Measurements from ENCODE around the gene FAM193B. TPM values are rescaled to one million over a fixed set of nuclear protein-coding genes. Genes with fewer than 3 reads are reported as not detected.
"Not testable (repeated sequence)": the region's sequence is repeated elsewhere in the genome, so short reads cannot be mapped to it uniquely, and the experiment has no call there.

The FAM193B gene
- polyA plus RNA-seq, 1 donor, result 49.7 TPM

- no peak for DNase-seq (ENCODE audit: low read depth)
Measured at GRCh38 chr5:177486256-177486655, 68.1 kb downstream of the FAM193B start.

- not testable (repeated sequence) for DNase-seq (ENCODE audit: low read depth)
Measured at GRCh38 chr5:177485753-177486152, 68.6 kb downstream of the FAM193B start.

- DNase-seq (ENCODE audit: low read depth), result no peak
Measured at GRCh38 chr5:177484902-177485549, 69.3 kb downstream of the FAM193B start.

- DNase-seq (ENCODE audit: low read depth), result no peak
Measured at GRCh38 chr5:177483994-177484901, 70.1 kb downstream of the FAM193B start.

- no peak for DNase-seq (ENCODE audit: low read depth)
Measured at GRCh38 chr5:177483042-177483441, 71.3 kb downstream of the FAM193B start.

- no peak for DNase-seq (ENCODE audit: low read depth)
Measured at GRCh38 chr5:177482359-177482795, 72.0 kb downstream of the FAM193B start.

- DNase-seq (ENCODE audit: low read depth), result no peak
Measured at GRCh38 chr5:177479774-177480173, 74.6 kb downstream of the FAM193B start.

- no peak for DNase-seq (ENCODE audit: low read depth)
Measured at GRCh38 chr5:177478711-177479646, 75.4 kb downstream of the FAM193B start.

GRCh38 chr5:177477701-177478477, 76.5 kb downstream of the FAM193B start:
- no peak for DNase-seq (ENCODE audit: low read depth)

- no peak for DNase-seq (ENCODE audit: low read depth)
Measured at GRCh38 chr5:177476531-177477233, 77.7 kb downstream of the FAM193B start.

GRCh38 chr5:177475563-177476427, 78.6 kb downstream of the FAM193B start:
- no peak for DNase-seq (ENCODE audit: low read depth)

- no peak for DNase-seq (ENCODE audit: low read depth)
Measured at GRCh38 chr5:177474846-177475562, 79.4 kb downstream of the FAM193B start.

GRCh38 chr5:177474002-177474476, 80.3 kb downstream of the FAM193B start:
- no peak for DNase-seq (ENCODE audit: low read depth)

- DNase-seq (ENCODE audit: low read depth), result no peak
Measured at GRCh38 chr5:177473443-177474001, 80.8 kb downstream of the FAM193B start, which contains the start of gene DBN1. Gene DBN1 (minus strand): TSS chr5:177473634. CDS start chr5:177473521, 113 bp downstream.

- no peak for DNase-seq (ENCODE audit: low read depth)
Measured at GRCh38 chr5:177472460-177473442, 81.6 kb downstream of the FAM193B start.

- DNase-seq (ENCODE audit: low read depth), result no peak
Measured at GRCh38 chr5:177471610-177472356, 82.6 kb downstream of the FAM193B start.
